Jurkat, Clone E6-1 (cell line): ENCODE data around the gene ATXN7.

Experiments
- DNase-seq: peaks from one replicate; pipeline ENCODE4 v3.0.0-alpha.2; 2011; ENCODE audit warnings: low read depth, low spot score
- H3K4me3 ChIP-seq: 2 replicates; pipeline ENCODE4 v1.5.1; 2011; ENCODE audit warnings: mild to moderate bottlenecking, low read length, control low read depth, moderate library complexity

The ATXN7 gene

GRCh38 chr3:64028754-64029153 is 165.1 kb downstream of the ATXN7 start:
- no peak overlapping the region for H3K4me3 ChIP-seq
- no peak for DNase-seq

GRCh38 chr3:64029287-64029686 is 165.6 kb downstream of the ATXN7 start:
- no peak overlapping the region for H3K4me3 ChIP-seq
- no peak for DNase-seq

- peak overlapping the region; percentile 11; the same call in 1 of the 2 replicates for H3K4me3 ChIP-seq
Observed at GRCh38 chr3:64030741-64031140, 167.1 kb downstream of the ATXN7 start.

GRCh38 chr3:64031540-64032508 is 168.2 kb downstream of the ATXN7 start:
- H3K4me3 ChIP-seq = no peak overlapping the region
- no peak for DNase-seq

More at GRCh38 chr3:64030741-64031140, 167.1 kb downstream of the ATXN7 start:
- DNase-seq = peak; percentile 72

GRCh38 chr3:64033069-64033468 is 169.4 kb downstream of the ATXN7 start:
- H3K4me3 ChIP-seq = no peak overlapping the region
- no peak for DNase-seq

- no peak for DNase-seq
- no peak overlapping the region for H3K4me3 ChIP-seq
Observed at GRCh38 chr3:64037084-64037483, 173.4 kb downstream of the ATXN7 start.

GRCh38 chr3:64038253-64038767 is 174.6 kb downstream of the ATXN7 start:
- DNase-seq = no peak
- no peak overlapping the region for H3K4me3 ChIP-seq

- H3K4me3 ChIP-seq = no peak overlapping the region
- DNase-seq = no peak
Observed at GRCh38 chr3:64039332-64039731, 175.7 kb downstream of the ATXN7 start.

GRCh38 chr3:64039981-64040733 is 176.5 kb downstream of the ATXN7 start:
- no peak for DNase-seq
- H3K4me3 ChIP-seq = no peak overlapping the region

- DNase-seq = no peak
Observed at GRCh38 chr3:64042952-64043351, 179.3 kb downstream of the ATXN7 start.

GRCh38 chr3:64046592-64046991 is 182.9 kb downstream of the ATXN7 start:
- no peak for DNase-seq

More at GRCh38 chr3:64042952-64043351, 179.3 kb downstream of the ATXN7 start:
- no peak overlapping the region for H3K4me3 ChIP-seq

GRCh38 chr3:64046996-64047594 is 183.4 kb downstream of the ATXN7 start:
- no peak for DNase-seq
- no peak overlapping the region for H3K4me3 ChIP-seq

More at GRCh38 chr3:64046592-64046991, 182.9 kb downstream of the ATXN7 start:
- no peak overlapping the region for H3K4me3 ChIP-seq

GRCh38 chr3:64047787-64048186 is 184.1 kb downstream of the ATXN7 start:
- no peak for DNase-seq
- no peak overlapping the region for H3K4me3 ChIP-seq

- H3K4me3 ChIP-seq = no peak overlapping the region
- no peak for DNase-seq
Observed at GRCh38 chr3:64048631-64049061, 185.0 kb downstream of the ATXN7 start.

GRCh38 chr3:64049136-64049535 is 185.5 kb downstream of the ATXN7 start:
- DNase-seq = no peak

GRCh38 chr3:64049832-64050231 is 186.2 kb downstream of the ATXN7 start:
- no peak overlapping the region for H3K4me3 ChIP-seq

More at GRCh38 chr3:64049136-64049535, 185.5 kb downstream of the ATXN7 start:
- H3K4me3 ChIP-seq = no peak overlapping the region

More at GRCh38 chr3:64049832-64050231, 186.2 kb downstream of the ATXN7 start:
- no peak for DNase-seq
